Sigmoid colon (tissue), 7 donors: ENCODE results near the gene ACBD3. TPM values are rescaled to one million over a fixed set of nuclear protein-coding genes. Genes with fewer than 3 reads are reported as not detected.
A peak's percentile ranks its signal among the peaks of the same experiment; 100 is the strongest.

Experiments used
- DNase-seq: peaks from one replicate; pipeline ENCODE4 v3.0.0-alpha.2; 2019
- H3K27ac ChIP-seq, 4 donors: fragments of 200-600 bp; sonication (generic); one replicate each; pipeline ENCODE4 v1.5.1; 2016 to 2019; ENCODE audit warnings: mild to moderate bottlenecking in 1 of 4
- H3K27me3 ChIP-seq, 3 donors: fragments of 200-600 bp; sonication (generic); one replicate each; pipeline ENCODE4 v1.5.1; 2019; ENCODE audit warnings: mild to moderate bottlenecking in 1 of 3
- H3K36me3 ChIP-seq, 4 donors: fragments of 200-600 bp; sonication (generic); one replicate each; pipeline ENCODE4 v1.5.1; 2016 to 2019
- H3K4me1 ChIP-seq, 4 donors: fragments of 200-600 bp; sonication (generic); one replicate each; pipeline ENCODE4 v1.5.1; 2017 to 2019
- H3K4me3 ChIP-seq, 4 donors: fragments of 200-600 bp; sonication (generic); one replicate each; pipeline ENCODE4 v1.5.1; 2017 to 2019; ENCODE audit warnings: mild to moderate bottlenecking in 2 of 4, moderate library complexity in 1 of 4
- H3K9me3 ChIP-seq, 4 donors: fragments of 200-600 bp in 3 of 4; sonication (generic) in 3 of 4; one replicate each; pipeline versions ENCODE4 v1.5.1 to v1.6.1; 2013 to 2019
- EP300 ChIP-seq, 4 donors: sonication (generic); formaldehyde crosslinking; IDR thresholded peaks; one replicate each; pipeline ENCODE4 v1.6.1; 2017; ENCODE audit warnings: antibody characterized with exemption in 4 of 4
- POLR2A ChIP-seq, 2 donors: fragments of 450-650 bp; IDR thresholded peaks; one replicate each; pipeline ENCODE4 v1.6.1; 2016; ENCODE audit warnings: antibody characterized with exemption in 2 of 2, mild to moderate bottlenecking in 2 of 2, moderate library complexity in 2 of 2
- POLR2AphosphoS5 ChIP-seq, 4 donors: sonication (generic); formaldehyde crosslinking; IDR thresholded peaks; one replicate each; pipeline ENCODE4 v1.6.1; 2017; ENCODE audit warnings: antibody characterized with exemption in 4 of 4
- WGBS, 2 donors: extraction: QIAGEN DNeasy Blood & Tissue Kit; methylation state at CpG; one replicate each; pipeline ENCODE4 v1.1.7; 2013; 5-methylcytosine and 5-hydroxymethylcytosine counted together
- intact Hi-C: fragments of 100-400 bp; cut with DNase I; formaldehyde crosslinking; loops from one replicate; pipeline ENCODE4 v1.15.1; 2023
- polyA plus RNA-seq, 3 donors: library from polyadenylated mRNA; stranded (reverse); fragments of 200-250 nt; gene quantifications; one replicate each; pipeline ENCODE4 v1.2.3, GENCODE V29; 2013
- total RNA-seq, 4 donors: library from RNA; depleted of rRNA; stranded (reverse); fragments of >200 nt; gene quantifications; one replicate each; pipeline ENCODE4 v1.1.0, GENCODE V29; 2016
- TF ChIP-seq, protein P1 (sequence below), 4 experiments: fragments of 450-650 bp in 3 of 4; fragments of 200-600 bp in 1 of 4; IDR thresholded peaks; one replicate each; pipeline ENCODE4 v1.5.1; 2016 to 2019; ENCODE audit warnings: antibody characterized with exemption in 4 of 4, mild to moderate bottlenecking in 3 of 4, moderate library complexity in 2 of 4
- donor health status: healthy with polysubstance abuse.
- donor health status: Bipolar disorder and iron deficiency.
- donor health status: healthy.

The ACBD3 gene
- total RNA-seq (10 to 100 TPM; 32.9 to 37.8 (median 33.9) TPM), polyA plus RNA-seq (10 to 100 TPM; 23.7 to 29.4 (median 28.4) TPM)

DNA sequence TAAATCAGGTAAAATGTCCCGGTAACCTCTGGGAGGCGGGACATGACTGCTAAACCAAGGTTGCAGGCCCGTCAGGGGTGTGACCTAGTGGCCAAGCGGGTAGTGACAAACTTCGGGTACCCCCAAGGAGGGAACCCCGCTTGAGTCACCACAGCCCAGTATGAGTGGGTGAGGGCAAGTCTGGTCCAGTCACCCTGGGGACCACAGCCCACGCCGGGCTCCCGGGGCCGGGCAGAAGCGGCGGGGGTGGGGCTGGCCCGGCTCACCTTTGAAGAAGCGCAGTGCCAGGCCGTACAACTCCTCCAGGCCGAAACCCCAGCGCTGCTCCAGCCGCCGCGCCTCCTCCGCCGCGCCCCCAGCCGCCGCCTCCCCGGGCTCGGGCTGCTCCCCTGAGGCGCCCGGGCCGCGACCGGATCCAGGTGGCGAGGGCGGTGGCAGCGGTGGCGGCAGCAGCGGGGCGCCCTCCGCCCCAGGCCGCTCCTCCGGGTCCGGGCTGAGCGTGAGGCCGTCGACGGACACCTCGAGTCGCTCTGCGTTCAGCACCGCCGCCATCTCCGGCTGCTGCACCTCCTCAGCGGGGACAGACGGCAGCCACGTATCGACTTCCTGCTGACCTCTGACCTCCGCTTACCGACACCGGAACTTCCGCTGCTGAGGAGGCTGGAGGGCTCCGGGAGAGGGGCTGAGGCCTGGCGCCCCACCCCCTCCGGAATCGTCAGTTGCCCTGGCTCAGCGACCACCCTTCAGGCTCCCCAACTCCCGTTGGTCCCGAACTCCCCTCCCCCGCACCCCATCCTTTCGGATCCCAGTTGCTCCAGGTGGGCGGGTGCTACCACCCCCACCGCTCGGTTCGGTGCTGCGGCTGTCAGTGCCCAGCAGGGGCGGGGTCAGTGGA lies at the start of gene ACBD3:
Gene ACBD3, minus strand, starts transcription at position 618 of the 895 bp plus-strand sequence. Its CDS starts 66 bp downstream, at position 552.
- H3K9me3 ChIP-seq: no peaks in the 10 kb centered on the region
- peak; percentile 89 to 96 (median 94) for TF ChIP-seq POLR2AphosphoS5 (IDR thresholded peaks at IDR 0.05)
- TF ChIP-seq EP300 (IDR thresholded peaks at IDR 0.05): no peak
- TF ChIP-seq POLR2A (IDR thresholded peaks at IDR 0.05): peak; percentile 75 to 84
- TF ChIP-seq, protein P1, sequence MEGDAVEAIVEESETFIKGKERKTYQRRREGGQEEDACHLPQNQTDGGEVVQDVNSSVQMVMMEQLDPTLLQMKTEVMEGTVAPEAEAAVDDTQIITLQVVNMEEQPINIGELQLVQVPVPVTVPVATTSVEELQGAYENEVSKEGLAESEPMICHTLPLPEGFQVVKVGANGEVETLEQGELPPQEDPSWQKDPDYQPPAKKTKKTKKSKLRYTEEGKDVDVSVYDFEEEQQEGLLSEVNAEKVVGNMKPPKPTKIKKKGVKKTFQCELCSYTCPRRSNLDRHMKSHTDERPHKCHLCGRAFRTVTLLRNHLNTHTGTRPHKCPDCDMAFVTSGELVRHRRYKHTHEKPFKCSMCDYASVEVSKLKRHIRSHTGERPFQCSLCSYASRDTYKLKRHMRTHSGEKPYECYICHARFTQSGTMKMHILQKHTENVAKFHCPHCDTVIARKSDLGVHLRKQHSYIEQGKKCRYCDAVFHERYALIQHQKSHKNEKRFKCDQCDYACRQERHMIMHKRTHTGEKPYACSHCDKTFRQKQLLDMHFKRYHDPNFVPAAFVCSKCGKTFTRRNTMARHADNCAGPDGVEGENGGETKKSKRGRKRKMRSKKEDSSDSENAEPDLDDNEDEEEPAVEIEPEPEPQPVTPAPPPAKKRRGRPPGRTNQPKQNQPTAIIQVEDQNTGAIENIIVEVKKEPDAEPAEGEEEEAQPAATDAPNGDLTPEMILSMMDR (IDR thresholded peaks at IDR 0.05): peak in 2 of 4 experiments; percentile 19 to 22
- 0% methylated on average over 75 of the region's 75 CpGs for WGBS, 2 donors
- no peaks in the 10 kb centered on the region for H3K27me3 ChIP-seq
- H3K36me3 ChIP-seq: no peaks in the 10 kb centered on the region
- H3K4me1 ChIP-seq: peaks cover 0 to 48% (median 41%) of the 10 kb centered on the region in 4 donors
- intact Hi-C loops: loop anchor here (5.0 kb wide), 1 partner anchor 124 kb away; the partner anchor contains the start of gene H3-3A
- peak within 1 kb of the TSS; percentile 87 to 98 (median 91) for H3K27ac ChIP-seq
- DNase-seq: peak; percentile 94
- H3K4me3 ChIP-seq: peak within 1 kb of the TSS; percentile 72 to 97 (median 82)

DNA sequence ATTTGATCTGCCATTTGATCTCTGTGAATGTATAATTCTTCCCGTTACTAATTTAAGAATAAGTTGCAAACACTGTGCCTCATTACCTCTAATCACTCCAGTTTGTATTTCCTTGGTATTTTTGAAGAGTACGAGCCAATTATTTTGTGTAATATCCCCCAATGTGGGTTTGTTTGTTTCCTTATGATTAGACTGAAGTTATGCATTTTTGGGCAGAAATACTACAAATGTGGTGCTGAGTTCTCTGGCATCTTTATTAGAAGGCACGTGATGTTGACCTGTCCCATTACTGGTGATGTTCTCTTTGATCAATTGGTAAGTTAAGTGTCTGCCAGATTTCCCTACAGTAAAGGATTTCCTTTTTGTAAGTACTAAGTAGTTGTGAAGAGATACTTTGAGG lies 47.3 kb upstream of the ACBD3 start:
- H3K27ac ChIP-seq: no peak overlapping the region
- H3K36me3 ChIP-seq: peaks cover 0 to 28% (median 2%) of the 10 kb centered on the region in 4 donors
- TF ChIP-seq, protein P1 (IDR thresholded peaks at IDR 0.05): no peak
- TF ChIP-seq POLR2AphosphoS5 (IDR thresholded peaks at IDR 0.05): no peak
- TF ChIP-seq EP300 (IDR thresholded peaks at IDR 0.05): no peak
- H3K27me3 ChIP-seq: no peaks in the 10 kb centered on the region
- WGBS, 2 donors: 93 to 95% methylated on average over 3 of the region's 3 CpGs
- no peak overlapping the region for H3K4me3 ChIP-seq
- intact Hi-C loops: no loop called here
- H3K4me1 ChIP-seq: no peaks in the 10 kb centered on the region
- no peak for DNase-seq
- H3K9me3 ChIP-seq: no peaks in the 10 kb centered on the region

DNA sequence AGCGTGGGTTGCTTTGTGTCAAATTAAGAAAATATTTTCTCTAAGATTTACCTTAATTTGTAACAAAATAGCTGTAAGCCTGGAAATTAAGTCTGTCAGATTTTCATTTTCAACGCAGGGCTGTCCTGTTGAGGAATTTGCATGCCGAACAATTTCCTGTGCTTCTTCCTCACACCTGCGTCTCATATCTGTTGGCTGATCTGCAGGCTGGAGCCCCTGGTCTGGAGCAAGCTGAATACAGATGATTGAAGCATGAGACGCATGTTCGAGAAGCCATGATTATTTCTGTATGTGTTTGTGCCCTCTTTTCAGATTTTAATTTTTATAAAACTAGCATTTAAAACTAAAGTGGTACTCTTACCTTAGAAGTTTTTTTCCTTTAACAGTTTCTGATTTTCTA lies 46.8 kb upstream of the ACBD3 start:
- 84 to 92% methylated on average over 6 of the region's 6 CpGs for WGBS, 2 donors
- Histone ChIP-seq H3K9me3 (no peaks in the 10 kb centered on the region), H3K27me3 (no peaks in the 10 kb centered on the region), H3K36me3 (peaks cover 0 to 23% (median 2%) of the 10 kb centered on the region in 4 donors), H3K4me3 (no peak overlapping the region), H3K4me1 (no peaks in the 10 kb centered on the region), H3K27ac (no peak overlapping the region)
- TF ChIP-seq EP300 (IDR thresholded peaks at IDR 0.05) (no peak), POLR2AphosphoS5 (IDR thresholded peaks at IDR 0.05) (no peak)
- DNase-seq: no peak
- intact Hi-C loops: no loop called here

DNA sequence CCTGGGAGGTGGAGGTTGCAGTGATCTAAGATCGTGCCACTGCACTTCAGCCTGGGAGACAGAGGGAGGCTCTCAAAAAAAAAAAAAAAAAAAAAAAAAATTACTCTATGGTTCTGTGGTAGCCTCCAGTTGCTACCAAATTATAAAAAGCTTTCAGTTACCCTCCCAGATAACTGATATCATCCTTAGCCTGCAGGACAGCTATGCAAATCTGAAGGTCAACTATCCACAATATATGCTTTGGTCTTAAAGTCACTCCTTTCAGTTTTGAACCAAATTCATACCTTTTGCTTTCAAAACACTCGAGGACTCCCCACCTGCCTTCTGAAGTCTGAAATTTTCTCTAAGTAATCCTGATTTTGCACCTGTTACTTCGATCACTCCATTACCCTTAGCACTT lies 40.1 kb upstream of the ACBD3 start:
- peaks cover 9 to 35% (median 30%) of the 10 kb centered on the region in 3 donors for H3K27me3 ChIP-seq
- intact Hi-C loops: no loop called here
- WGBS, 2 donors: 91 to 93% methylated on average over 3 of the region's 3 CpGs
- no peaks in the 10 kb centered on the region for H3K36me3 ChIP-seq
- H3K27ac ChIP-seq: no peak overlapping the region
- H3K9me3 ChIP-seq: no peaks in the 10 kb centered on the region
- TF ChIP-seq POLR2A (IDR thresholded peaks at IDR 0.05) (no peak), EP300 (IDR thresholded peaks at IDR 0.05) (no peak), POLR2AphosphoS5 (IDR thresholded peaks at IDR 0.05) (no peak)
- TF ChIP-seq, protein P1 (IDR thresholded peaks at IDR 0.05): no peak
- H3K4me1 ChIP-seq: peaks cover 0 to 11% (median 10%) of the 10 kb centered on the region in 4 donors
- DNase-seq: no peak
- no peak overlapping the region for H3K4me3 ChIP-seq

DNA sequence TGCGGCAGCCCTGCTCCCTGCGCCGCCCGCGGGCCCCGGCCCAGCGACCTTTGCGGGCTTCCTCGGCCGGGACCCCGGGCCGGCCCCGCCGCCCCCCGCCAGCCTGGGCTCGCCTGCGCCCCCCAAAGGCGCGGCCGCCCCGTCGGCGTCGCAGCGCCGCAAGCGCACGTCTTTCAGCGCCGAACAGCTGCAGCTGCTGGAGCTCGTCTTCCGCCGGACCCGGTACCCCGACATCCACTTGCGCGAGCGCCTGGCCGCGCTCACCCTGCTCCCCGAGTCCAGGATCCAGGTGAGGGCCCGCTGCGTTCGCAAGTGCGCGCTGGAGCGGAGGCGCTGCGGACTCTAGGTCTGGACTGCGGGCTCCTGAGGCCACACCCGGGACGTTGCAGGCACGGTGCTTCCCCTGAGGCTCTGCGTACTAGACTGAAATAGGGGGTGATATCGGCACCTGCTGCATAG lies 37.3 kb upstream of the ACBD3 start:
- intact Hi-C loops: no loop called here
- Histone ChIP-seq H3K36me3 (no peaks in the 10 kb centered on the region), H3K27ac (no peak overlapping the region), H3K9me3 (no peaks in the 10 kb centered on the region), H3K27me3 (peaks cover 9 to 35% (median 30%) of the 10 kb centered on the region in 3 donors), H3K4me3 (peak overlapping the region in 3 of 4 donors; percentile 32 to 51 (median 45)), H3K4me1 (peaks cover 0 to 11% (median 10%) of the 10 kb centered on the region in 4 donors)
- DNase-seq: no peak
- WGBS, 2 donors: 1% methylated on average over 55 of the region's 55 CpGs
- no peak for TF ChIP-seq EP300 (IDR thresholded peaks at IDR 0.05)
- TF ChIP-seq, protein P1 (IDR thresholded peaks at IDR 0.05): no peak
- no peak for TF ChIP-seq POLR2AphosphoS5 (IDR thresholded peaks at IDR 0.05)
- no peak for TF ChIP-seq POLR2A (IDR thresholded peaks at IDR 0.05)
